K562 (cell line): Measurements from ENCODE around the gene SHE.

ENCODE experiments used
- CHD2 ChIP-seq: IDR thresholded peaks from 2 replicates; pipeline ENCODE4 v1.6.1; 2011; ENCODE audit warnings: low read depth, low read length
- CTCF ChIP-seq, 3 experiments: IDR thresholded peaks in 2 of 3; conservative IDR thresholded peaks in 1 of 3; 2 replicates each; pipeline ENCODE4 v1.5.1; 2011 to 2012; ENCODE audit warnings: low read length in 3 of 3, mild to moderate bottlenecking in 3 of 3, control low read depth in 2 of 3, improper control_type of control experiment in 1 of 3, inconsistent platforms in 1 of 3, low read depth in 1 of 3, mixed read lengths in 1 of 3, moderate library complexity in 1 of 3; ENCODE audit not compliant: insufficient read depth in 2 of 3
- HMG20B ChIP-seq: fragments of 250-450 bp; sonication (Bioruptor Pico); IDR thresholded peaks from 2 replicates; pipeline ENCODE4 v1.5.0; 2021; ENCODE audit warnings: mild to moderate bottlenecking
- MEF2D ChIP-seq: conservative IDR thresholded peaks from 2 replicates; pipeline ENCODE4 v1.6.1; 2016; ENCODE audit warnings: low read depth, missing genetic modification characterization, missing compliant biosample characterization
- NFYB ChIP-seq: IDR thresholded peaks from 2 replicates; pipeline ENCODE4 v1.6.1; 2011; ENCODE audit warnings: mild to moderate bottlenecking, moderate library complexity; ENCODE audit not compliant: insufficient read length; ENCODE audit errors: extremely low read depth
- TEAD2 ChIP-seq: fragments of 450-650 bp; IDR thresholded peaks from 2 replicates; pipeline ENCODE4 v1.6.1; 2016; ENCODE audit warnings: missing genetic modification characterization, control low read depth, missing compliant biosample characterization
- USF2 ChIP-seq: sonication (generic); formaldehyde crosslinking; IDR thresholded peaks from 2 replicates; pipeline ENCODE4 v1.5.0; 2020; ENCODE audit warnings: missing genetic modification reagents
- ZBTB2 ChIP-seq: fragments of 450-650 bp; IDR thresholded peaks from 2 replicates; pipeline ENCODE4 v1.6.1; 2016; ENCODE audit warnings: antibody characterized with exemption
- ZNF583 ChIP-seq: fragments of 250-450 bp; sonication (Bioruptor Pico); IDR thresholded peaks from 2 replicates; pipeline ENCODE4 v1.4.0; 2020

GRCh38 chr1:154541231-154541630, 39.0 kb upstream of the SHE start:
- TF ChIP-seq NFYB (no peak), MEF2D (tag) (no peak), ZBTB2 (no peak), HMG20B (no peak), CHD2 (no peak), USF2 (CRISPR knock-in tag) (no peak), CTCF (IDR thresholded peaks at IDR 0.05 in 2 of 3, conservative IDR thresholded peaks at IDR 0.05 in 1 of 3; ENCODE audit: insufficient read depth in 2 of 3, low read depth in 1 of 3, low read length in 3 of 3) (no peak), ZNF583 (no peak), TEAD2 (tag) (no peak)
